Activated naive CD8-positive, alpha-beta T cell (primary cell): ENCODE data around the gene ZBTB20.

Experiments
- H3K27ac Mint-ChIP-seq: one replicate; pipeline ENCODE4 v1.8.0; 2021; ENCODE audit warnings: mixed read lengths
- H3K27me3 Mint-ChIP-seq: one replicate; pipeline ENCODE4 v1.8.0; 2021; ENCODE audit warnings: mixed read lengths
- H3K36me3 Mint-ChIP-seq: one replicate; pipeline ENCODE4 v1.8.0; 2021; ENCODE audit warnings: mixed read lengths
- H3K4me1 Mint-ChIP-seq: one replicate; pipeline ENCODE4 v1.8.0; 2021; ENCODE audit warnings: low read depth, mixed read lengths
- H3K4me3 Mint-ChIP-seq: one replicate; pipeline ENCODE4 v1.8.0; 2021; ENCODE audit warnings: mild to moderate bottlenecking, mixed read lengths
- H3K9me3 Mint-ChIP-seq: one replicate; pipeline ENCODE4 v1.8.0; 2021; ENCODE audit warnings: low read depth, mixed read lengths

ZBTB20 gene

DNA sequence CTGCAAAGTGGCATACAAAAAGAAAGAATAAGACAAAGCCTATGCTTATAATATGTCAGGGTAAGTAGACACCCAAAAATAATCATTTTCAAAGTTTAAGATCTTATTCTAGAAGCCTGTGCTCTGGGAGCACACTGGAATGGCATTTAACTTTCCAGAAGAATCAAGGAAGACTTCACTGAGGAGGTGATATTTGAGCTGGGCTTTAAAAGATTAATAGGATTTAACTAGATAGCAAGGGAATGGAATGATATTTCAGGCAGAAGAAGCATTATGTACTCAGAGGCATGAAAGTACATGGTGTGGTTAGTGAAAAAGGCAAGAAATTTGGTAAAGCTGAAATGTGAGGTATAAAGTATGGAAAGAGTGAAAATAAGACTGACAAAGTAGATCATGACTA, 106.8 kb downstream of the ZBTB20 start:
- Mint-ChIP-seq H3K27me3 (no peaks in the 10 kb centered on the region), H3K4me3 (no peak overlapping the region), H3K9me3 (no peaks in the 10 kb centered on the region), H3K36me3 (peaks cover 8% of the 10 kb centered on the region), H3K27ac (no peak overlapping the region), H3K4me1 (peaks cover 6% of the 10 kb centered on the region)

DNA sequence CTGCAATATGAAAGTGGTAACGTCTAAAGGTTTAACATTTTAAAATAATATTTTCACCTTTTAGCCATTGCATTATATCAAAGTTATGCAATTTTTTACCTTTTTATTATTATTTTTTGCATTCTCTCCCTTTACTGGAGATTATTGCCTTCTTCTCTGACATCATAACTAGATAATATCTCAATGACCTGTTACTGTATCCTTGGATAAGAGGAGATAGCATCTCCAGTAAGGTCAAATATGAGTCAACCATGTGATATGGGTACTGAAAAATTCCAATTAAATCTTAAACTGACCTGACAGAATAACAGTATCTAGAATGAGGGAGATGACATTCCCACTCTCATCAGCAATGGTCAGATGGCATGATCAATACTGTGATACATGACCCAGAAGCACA, 108.3 kb downstream of the ZBTB20 start:
- no peak overlapping the region for H3K27ac Mint-ChIP-seq
- no peaks in the 10 kb centered on the region for H3K27me3 Mint-ChIP-seq
- H3K9me3 Mint-ChIP-seq = peaks cover 3% of the 10 kb centered on the region
- peaks cover 15% of the 10 kb centered on the region for H3K36me3 Mint-ChIP-seq
- peaks cover 9% of the 10 kb centered on the region for H3K4me1 Mint-ChIP-seq
- no peak overlapping the region for H3K4me3 Mint-ChIP-seq

DNA sequence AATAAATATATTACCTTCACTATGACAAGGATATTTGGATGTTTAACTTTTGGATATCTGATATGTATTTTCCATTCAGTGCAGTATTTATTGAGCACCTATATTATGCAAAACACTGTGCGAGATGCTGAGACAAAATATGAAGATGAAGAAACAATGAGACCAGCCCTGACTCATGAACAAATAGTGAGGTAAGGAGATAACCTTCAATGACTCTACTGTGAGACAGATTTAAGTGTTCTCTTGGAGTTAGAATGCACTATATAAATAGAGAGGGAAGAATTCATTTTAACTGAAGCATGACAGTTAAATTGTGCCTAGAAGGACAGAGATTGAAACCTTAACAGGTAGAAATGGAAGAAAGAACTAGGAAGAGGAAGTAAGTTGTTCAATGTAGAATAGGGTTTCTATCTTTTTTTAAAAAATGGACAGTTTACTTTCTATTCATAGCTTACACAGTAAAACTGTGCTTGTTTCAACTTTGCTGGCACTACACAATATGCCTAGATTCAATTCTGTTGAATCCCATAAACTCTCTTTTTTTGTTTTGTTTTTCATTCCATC, 124.2 kb downstream of the ZBTB20 start:
- Mint-ChIP-seq H3K36me3 (peaks cover 33% of the 10 kb centered on the region), H3K4me1 (peaks cover 5% of the 10 kb centered on the region), H3K9me3 (peaks cover 5% of the 10 kb centered on the region), H3K27ac (no peak overlapping the region), H3K4me3 (no peak overlapping the region), H3K27me3 (no peaks in the 10 kb centered on the region)

DNA sequence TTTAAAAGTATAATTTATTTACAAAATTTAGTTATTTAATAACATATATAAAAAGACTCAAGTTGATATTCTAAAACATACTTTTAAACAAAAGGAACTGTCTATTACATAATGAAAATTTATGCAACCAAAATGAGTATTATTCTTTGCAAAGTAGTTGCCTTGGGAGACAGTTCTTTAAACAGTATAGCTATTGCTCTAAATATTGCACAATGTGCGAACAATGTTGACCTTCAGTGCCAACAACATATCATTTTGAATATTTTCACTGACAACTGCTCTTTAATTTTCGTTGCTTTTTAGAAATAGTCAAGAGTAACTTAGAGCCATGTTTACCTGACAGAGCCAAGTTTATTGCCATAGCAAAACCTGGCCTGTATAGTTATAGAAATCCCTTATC, 124.9 kb downstream of the ZBTB20 start:
- Mint-ChIP-seq H3K9me3 (peaks cover 6% of the 10 kb centered on the region), H3K36me3 (peaks cover 35% of the 10 kb centered on the region), H3K4me1 (peaks cover 5% of the 10 kb centered on the region), H3K27me3 (no peaks in the 10 kb centered on the region), H3K27ac (no peak overlapping the region), H3K4me3 (no peak overlapping the region)

DNA sequence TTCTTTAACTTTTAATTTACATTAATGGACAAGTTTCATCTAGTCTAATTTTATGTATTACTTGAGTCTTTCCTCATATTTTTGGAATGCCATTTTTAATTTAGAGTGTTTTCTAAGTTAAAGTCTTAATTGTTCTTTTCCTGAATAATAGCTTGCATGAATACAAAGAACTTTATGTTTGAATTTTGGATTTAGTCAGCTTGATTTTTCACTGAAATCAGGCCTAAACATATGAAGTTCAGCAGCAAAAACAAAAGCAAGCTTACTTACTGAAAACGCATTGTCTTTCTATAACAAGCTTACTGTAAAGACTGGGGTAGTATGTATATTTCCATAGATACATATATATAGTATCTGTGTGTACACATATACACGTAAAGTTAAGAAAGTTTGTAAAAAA, 126.0 kb downstream of the ZBTB20 start:
- H3K36me3 Mint-ChIP-seq = peaks cover 44% of the 10 kb centered on the region
- H3K27ac Mint-ChIP-seq = no peak overlapping the region
- peaks cover 5% of the 10 kb centered on the region for H3K4me1 Mint-ChIP-seq
- H3K4me3 Mint-ChIP-seq = no peak overlapping the region
- no peaks in the 10 kb centered on the region for H3K27me3 Mint-ChIP-seq
- peaks cover 15% of the 10 kb centered on the region for H3K9me3 Mint-ChIP-seq

DNA sequence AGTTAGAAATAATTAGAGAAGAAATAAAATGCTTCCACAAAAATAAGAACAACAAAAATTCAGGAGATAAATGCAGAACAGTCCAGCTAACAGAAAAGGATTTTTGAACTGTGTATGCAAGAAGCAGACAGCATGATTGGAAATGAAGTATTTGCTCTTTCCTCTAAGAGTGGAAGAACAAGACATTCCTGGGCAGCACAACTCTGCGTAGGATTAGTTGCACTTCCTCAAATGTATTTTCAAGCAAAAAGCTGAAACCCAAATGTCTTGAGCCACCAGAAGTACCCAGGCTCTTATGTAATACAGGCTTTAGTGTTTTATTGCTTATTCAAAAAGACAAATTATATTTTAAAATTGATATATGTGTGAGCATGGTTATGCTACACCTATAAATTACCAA, 127.2 kb downstream of the ZBTB20 start:
- no peak overlapping the region for H3K4me3 Mint-ChIP-seq
- no peaks in the 10 kb centered on the region for H3K27me3 Mint-ChIP-seq
- peaks cover 6% of the 10 kb centered on the region for H3K4me1 Mint-ChIP-seq
- no peak overlapping the region for H3K27ac Mint-ChIP-seq
- H3K36me3 Mint-ChIP-seq = peaks cover 44% of the 10 kb centered on the region
- peaks cover 19% of the 10 kb centered on the region for H3K9me3 Mint-ChIP-seq

DNA sequence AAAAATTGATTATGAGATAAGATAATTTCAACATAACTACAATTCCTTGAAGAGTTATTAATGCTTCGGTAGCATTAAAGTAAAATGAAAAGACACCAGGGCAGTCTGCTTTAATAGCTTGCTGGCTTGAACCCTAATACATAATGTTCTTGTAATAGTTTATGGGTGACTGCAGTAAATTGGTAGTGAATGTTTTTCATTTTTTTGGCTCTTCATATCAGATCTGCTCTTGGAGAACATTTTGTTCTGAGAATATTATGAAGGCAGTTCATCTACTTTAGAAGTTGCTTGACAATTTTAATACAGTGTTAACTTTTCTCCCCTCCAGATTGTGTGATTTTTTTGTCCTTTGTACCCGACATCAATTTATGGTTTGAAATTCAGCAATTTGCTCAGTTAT, 128.4 kb downstream of the ZBTB20 start:
- Mint-ChIP-seq H3K4me3 (no peak overlapping the region), H3K36me3 (peaks cover 46% of the 10 kb centered on the region), H3K27ac (no peak overlapping the region), H3K27me3 (no peaks in the 10 kb centered on the region), H3K4me1 (peaks cover 6% of the 10 kb centered on the region), H3K9me3 (peaks cover 18% of the 10 kb centered on the region)

DNA sequence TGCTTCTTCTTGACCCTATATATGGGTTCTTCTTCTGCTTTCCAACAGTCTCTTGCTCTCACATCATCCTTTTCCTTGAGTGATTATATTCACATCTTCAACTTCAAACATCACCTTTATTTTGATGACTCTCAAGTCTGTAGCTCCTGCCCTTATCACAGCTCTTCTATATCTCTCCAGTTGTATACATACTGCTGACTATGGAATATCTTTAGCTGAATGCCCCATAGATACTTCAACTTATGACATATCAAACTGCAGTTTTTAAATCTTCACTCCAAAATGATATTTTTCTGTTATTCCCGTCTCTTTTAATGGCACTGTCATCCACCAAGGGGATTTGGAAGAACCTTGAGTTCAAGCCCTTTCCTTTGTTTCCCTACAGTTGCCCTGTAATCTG, 139.1 kb downstream of the ZBTB20 start:
- Mint-ChIP-seq H3K4me1 (peaks cover 6% of the 10 kb centered on the region), H3K9me3 (peaks cover 9% of the 10 kb centered on the region), H3K36me3 (peaks cover 29% of the 10 kb centered on the region), H3K27me3 (no peaks in the 10 kb centered on the region), H3K27ac (no peak overlapping the region), H3K4me3 (no peak overlapping the region)

DNA sequence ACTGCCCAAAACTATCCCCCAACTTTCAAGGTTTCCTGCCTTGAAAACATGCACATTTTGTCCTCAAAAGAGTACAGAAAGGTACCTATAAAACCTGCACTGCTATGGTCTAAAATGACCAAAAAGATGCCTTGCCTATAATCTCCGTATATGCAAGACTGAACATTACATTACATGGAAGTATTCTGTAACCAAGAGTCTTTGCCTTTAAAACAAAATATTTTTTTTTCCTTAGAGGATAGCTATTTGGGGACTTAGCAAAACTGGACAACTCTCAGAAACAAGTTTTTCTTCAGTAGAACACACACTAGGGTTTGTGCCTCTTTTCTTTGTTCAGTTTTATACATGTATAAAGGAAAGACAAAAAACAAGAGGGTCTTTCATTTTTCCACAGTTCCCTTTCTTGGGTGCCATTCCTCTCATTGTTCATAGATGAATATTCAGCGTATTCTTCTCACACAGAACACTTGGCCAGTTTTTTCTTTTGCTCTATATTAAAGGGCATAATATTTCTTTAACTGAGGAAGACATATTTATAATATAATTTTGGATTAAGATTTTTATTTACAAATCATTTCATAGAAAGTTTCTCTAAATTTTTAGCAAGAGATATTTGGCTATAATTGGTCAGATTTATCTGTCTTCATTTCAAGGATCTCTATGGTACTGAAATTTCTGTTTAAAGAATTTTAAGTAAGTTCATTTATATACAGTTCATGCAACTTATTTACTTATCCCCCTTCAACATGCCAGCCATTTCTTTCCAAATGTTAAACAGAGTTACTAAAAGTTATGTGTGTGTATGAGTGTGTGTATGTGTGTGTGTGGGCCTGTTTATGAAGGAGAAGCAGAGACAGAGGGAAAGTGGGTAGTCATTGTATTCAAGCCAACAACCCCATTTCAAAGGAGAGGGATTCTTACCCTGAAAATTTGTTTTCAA, 142.6 kb downstream of the ZBTB20 start:
- H3K4me3 Mint-ChIP-seq = no peak overlapping the region
- H3K27me3 Mint-ChIP-seq = no peaks in the 10 kb centered on the region
- peaks cover 32% of the 10 kb centered on the region for H3K36me3 Mint-ChIP-seq
- H3K27ac Mint-ChIP-seq = no peak overlapping the region
- no peaks in the 10 kb centered on the region for H3K9me3 Mint-ChIP-seq
- H3K4me1 Mint-ChIP-seq = no peaks in the 10 kb centered on the region

DNA sequence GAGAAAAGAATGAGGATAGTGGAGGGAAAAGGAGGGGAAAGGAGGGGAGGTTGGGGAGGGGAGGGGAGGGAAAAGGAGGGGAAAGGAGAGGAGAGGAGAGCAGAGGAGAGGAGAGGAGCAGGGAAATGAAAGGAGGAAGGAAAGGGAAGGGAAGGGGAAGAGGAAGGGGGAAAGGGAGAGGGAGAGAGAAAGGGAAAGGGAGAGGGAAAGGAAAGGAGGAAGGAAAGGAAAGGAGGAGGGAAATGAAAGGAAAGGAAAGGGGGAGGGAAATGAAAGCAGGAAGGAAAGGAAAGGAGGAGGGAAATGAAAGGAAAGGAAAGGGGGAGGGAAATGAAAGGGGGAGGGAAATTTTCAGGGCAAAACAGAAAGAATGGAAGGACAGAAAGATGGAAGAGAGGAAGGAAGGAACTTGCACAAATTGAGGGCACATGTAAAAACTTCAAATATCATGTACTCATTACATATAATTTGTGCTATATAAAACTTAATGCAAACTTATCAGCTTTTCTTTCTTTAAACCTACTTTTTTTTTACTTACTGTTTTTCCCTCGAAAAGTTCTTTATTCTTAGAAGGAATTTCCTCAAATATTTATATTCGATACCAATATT, 148.0 kb downstream of the ZBTB20 start:
- Mint-ChIP-seq H3K9me3 (peaks cover 11% of the 10 kb centered on the region), H3K27ac (no peak overlapping the region), H3K36me3 (peaks cover 34% of the 10 kb centered on the region), H3K4me1 (peaks cover 6% of the 10 kb centered on the region), H3K4me3 (no peak overlapping the region), H3K27me3 (no peaks in the 10 kb centered on the region)

DNA sequence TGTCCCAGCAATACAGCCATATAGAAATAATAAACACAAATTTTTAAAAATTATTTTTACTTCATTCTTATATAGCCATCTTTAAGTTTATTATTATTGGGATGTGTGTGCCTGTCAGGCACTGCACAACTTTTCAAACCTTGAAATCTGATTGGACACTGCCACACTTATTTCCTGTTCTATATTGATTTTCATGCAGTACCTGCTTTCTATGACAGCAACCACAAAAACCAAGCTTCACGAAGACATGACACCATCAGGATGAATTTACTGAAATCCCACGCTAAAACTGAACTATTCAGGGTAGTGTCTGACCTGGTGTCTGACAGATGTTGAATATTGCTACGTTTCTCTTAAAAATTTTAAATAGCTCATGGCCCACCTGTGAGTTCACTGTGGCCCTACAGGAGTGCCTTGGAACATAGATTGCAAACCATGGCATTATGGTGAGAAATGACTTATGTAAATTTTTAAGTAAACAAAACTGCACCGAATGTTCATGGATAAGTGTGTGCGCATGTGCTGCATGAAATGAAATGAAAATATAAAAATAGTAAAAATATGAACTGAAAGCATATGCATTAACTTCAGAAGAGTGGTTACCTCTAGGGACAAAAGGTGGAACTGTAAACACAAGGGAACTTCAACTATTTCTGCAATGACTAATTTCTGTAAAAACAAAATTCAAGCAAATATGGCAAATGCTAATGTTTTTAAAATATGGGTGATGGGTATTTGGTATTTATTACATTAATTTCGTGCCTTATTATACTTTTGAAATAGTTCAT, 152.3 kb downstream of the ZBTB20 start:
- no peak overlapping the region for H3K27ac Mint-ChIP-seq
- no peak overlapping the region for H3K4me3 Mint-ChIP-seq
- peaks cover 20% of the 10 kb centered on the region for H3K9me3 Mint-ChIP-seq
- H3K27me3 Mint-ChIP-seq = no peaks in the 10 kb centered on the region
- peaks cover 32% of the 10 kb centered on the region for H3K36me3 Mint-ChIP-seq
- peaks cover 9% of the 10 kb centered on the region for H3K4me1 Mint-ChIP-seq

DNA sequence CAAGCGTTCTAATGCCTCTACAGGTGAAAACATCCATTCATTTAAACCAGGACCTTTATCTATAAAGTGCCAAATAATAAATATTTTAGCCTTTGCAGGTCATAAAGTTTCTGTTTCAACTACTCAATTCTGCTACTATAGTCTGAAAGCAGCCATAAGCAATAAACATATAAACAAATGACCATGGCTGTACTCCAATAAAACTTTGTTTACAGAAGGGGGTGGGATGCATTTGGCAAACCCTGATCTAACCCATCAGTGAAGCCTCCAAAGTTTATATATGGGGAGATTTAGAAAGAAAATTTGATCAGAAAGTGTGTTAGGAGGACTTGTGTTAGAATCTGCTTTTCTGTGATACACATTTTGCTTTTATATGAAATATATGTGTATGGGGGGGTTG, 161.3 kb downstream of the ZBTB20 start:
- Mint-ChIP-seq H3K9me3 (no peaks in the 10 kb centered on the region), H3K36me3 (peaks cover 6% of the 10 kb centered on the region), H3K4me3 (no peak overlapping the region), H3K4me1 (peaks cover 3% of the 10 kb centered on the region), H3K27ac (no peak overlapping the region), H3K27me3 (no peaks in the 10 kb centered on the region)

DNA sequence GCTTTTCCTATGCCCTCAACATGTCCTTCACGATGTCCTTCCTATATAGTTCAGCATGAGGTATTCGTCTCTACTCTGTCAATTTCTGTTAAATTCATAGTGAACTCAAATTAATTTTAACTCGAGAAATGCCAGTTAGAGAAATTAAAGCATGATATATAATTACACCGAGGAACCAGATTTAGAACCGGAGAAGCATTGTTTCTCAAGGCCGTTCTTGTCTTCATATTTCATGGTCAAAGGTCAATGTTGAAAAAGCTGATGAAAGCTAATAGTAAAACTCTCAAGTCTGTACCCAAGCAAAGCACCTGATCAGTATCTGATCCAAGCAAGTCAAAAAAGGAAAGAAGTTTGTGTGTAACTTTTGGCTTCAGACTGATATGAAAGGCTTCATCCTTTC, 163.8 kb downstream of the ZBTB20 start:
- H3K36me3 Mint-ChIP-seq = peaks cover 3% of the 10 kb centered on the region
- H3K4me1 Mint-ChIP-seq = peaks cover 3% of the 10 kb centered on the region
- peaks cover 4% of the 10 kb centered on the region for H3K9me3 Mint-ChIP-seq
- no peak overlapping the region for H3K27ac Mint-ChIP-seq
- H3K27me3 Mint-ChIP-seq = no peaks in the 10 kb centered on the region
- H3K4me3 Mint-ChIP-seq = no peak overlapping the region

DNA sequence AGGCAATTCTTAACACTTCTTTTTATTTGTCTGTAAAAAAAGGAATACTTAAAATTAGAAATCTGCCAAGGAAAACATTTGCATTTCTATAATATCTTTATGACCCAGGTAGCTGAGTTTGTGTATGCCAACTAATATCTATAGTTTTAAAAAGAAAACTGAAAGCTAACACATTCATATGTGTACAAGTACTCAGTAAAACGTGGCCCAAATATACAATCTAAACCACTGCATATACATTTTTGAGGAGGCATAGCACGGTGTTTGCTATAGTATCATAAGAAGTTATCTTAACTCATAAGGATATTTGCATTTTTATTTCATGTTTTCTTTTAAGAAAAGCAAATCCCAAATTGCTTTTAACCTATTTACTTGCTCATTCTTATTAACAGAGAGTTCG, 172.7 kb downstream of the ZBTB20 start:
- peaks cover 27% of the 10 kb centered on the region for H3K36me3 Mint-ChIP-seq
- H3K9me3 Mint-ChIP-seq = no peaks in the 10 kb centered on the region
- no peak overlapping the region for H3K27ac Mint-ChIP-seq
- H3K4me3 Mint-ChIP-seq = no peak overlapping the region
- peaks cover 9% of the 10 kb centered on the region for H3K4me1 Mint-ChIP-seq
- H3K27me3 Mint-ChIP-seq = no peaks in the 10 kb centered on the region

DNA sequence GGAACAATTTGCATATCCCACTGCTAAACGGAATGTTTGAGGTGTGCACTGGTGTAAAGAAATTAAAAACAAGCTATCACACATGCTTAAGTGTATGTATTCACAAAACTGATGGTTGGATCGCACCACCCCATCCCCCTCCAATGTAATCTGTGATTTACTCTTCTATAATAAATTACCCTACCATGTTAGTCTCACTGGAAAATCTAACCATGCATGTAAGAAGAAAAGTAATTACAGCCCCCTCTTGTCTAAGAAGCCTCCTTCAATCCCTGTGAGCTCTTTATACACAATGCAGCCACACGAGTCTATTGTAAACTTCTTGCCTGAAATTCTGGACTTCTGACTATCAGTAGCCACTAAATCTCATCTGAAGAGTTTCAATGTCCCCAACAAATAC, 173.6 kb downstream of the ZBTB20 start:
- Mint-ChIP-seq H3K4me1 (peaks cover 9% of the 10 kb centered on the region), H3K27ac (no peak overlapping the region), H3K36me3 (peaks cover 29% of the 10 kb centered on the region), H3K27me3 (no peaks in the 10 kb centered on the region), H3K9me3 (no peaks in the 10 kb centered on the region), H3K4me3 (no peak overlapping the region)
